Cardiac muscle cell (in vitro differentiated cells and primary cell): Measurements from ENCODE around the gene SMYD4. TPM values are rescaled to one million over a fixed set of nuclear protein-coding genes. Genes with fewer than 3 reads are reported as not detected.

Source experiments
- DNase-seq, 2 donors: peaks; one replicate each; pipeline versions ENCODE4 v3.0.0 to v3.0.0-alpha.2; 2010 to 2017; ENCODE audit warnings: low read depth in 1 of 2, low spot score in 1 of 2
- H3K27ac ChIP-seq: fragments of 200-600 bp; sonication (generic); 2 replicates; pipeline ENCODE4 v1.5.1; 2016
- H3K27me3 ChIP-seq: fragments of 200-600 bp; sonication (generic); 2 replicates; pipeline ENCODE4 v1.6.0; 2016; ENCODE audit warnings: control low read depth
- H3K36me3 ChIP-seq: fragments of 200-600 bp; sonication (generic); 2 replicates; pipeline ENCODE4 v1.5.1; 2016; ENCODE audit warnings: control low read depth
- H3K4me1 ChIP-seq: fragments of 200-600 bp; sonication (generic); 2 replicates; pipeline ENCODE4 v1.8.1; 2017; ENCODE audit warnings: low read depth, mild to moderate bottlenecking, mixed run types
- H3K4me3 ChIP-seq: fragments of 200-600 bp; sonication (generic); 2 replicates; pipeline ENCODE4 v1.5.1; 2016; ENCODE audit warnings: mild to moderate bottlenecking
- H3K9me3 ChIP-seq: fragments of 200-600 bp; sonication (generic); 2 replicates; pipeline ENCODE4 v1.5.1; 2017; ENCODE audit warnings: low read depth, mild to moderate bottlenecking, control low read depth
- CTCF ChIP-seq: IDR thresholded peaks from 2 replicates; pipeline ENCODE4 v1.5.1; 2012; ENCODE audit warnings: low read depth, mild to moderate bottlenecking, low read length
- polyA plus RNA-seq: library from polyadenylated mRNA; unstranded; fragments of >200 nt; fragmentation: Nextera tagmentation; extraction: Ambion mirVana; gene quantifications from 2 replicates; pipeline ENCODE4 v1.2.1, GENCODE V29; 2016
- total RNA-seq: library from RNA; depleted of rRNA; stranded (reverse); fragments of >200 nt; gene quantifications from 2 replicates; pipeline ENCODE4 v1.2.3, GENCODE V29; 2016

Gene SMYD4
- total and polyA plus RNA-seq, 2 experiments from 2014 or later: 19.2 to 24.2 TPM

GRCh38 chr17:1752425-1753262 lies 77.1 kb downstream of the SMYD4 start:
- no peaks in the 10 kb centered on the region for H3K27me3 ChIP-seq

GRCh38 chr17:1750628-1751027 lies 79.1 kb downstream of the SMYD4 start:
- Histone ChIP-seq H3K27ac (no peak overlapping the region), H3K4me1 (no peaks in the 10 kb centered on the region), H3K27me3 (no peaks in the 10 kb centered on the region), H3K36me3 (no peaks in the 10 kb centered on the region), H3K9me3 (no peaks in the 10 kb centered on the region), H3K4me3 (no peak overlapping the region)
- TF ChIP-seq CTCF: no peak
- no peak for DNase-seq

More at GRCh38 chr17:1752425-1753262, 77.1 kb downstream of the SMYD4 start:
- Histone ChIP-seq H3K9me3 (no peaks in the 10 kb centered on the region), H3K36me3 (no peaks in the 10 kb centered on the region), H3K4me1 (no peaks in the 10 kb centered on the region), H3K4me3 (no peak overlapping the region), H3K27ac (no peak overlapping the region)
- no peak for DNase-seq
- TF ChIP-seq CTCF: no peak

DNA sequence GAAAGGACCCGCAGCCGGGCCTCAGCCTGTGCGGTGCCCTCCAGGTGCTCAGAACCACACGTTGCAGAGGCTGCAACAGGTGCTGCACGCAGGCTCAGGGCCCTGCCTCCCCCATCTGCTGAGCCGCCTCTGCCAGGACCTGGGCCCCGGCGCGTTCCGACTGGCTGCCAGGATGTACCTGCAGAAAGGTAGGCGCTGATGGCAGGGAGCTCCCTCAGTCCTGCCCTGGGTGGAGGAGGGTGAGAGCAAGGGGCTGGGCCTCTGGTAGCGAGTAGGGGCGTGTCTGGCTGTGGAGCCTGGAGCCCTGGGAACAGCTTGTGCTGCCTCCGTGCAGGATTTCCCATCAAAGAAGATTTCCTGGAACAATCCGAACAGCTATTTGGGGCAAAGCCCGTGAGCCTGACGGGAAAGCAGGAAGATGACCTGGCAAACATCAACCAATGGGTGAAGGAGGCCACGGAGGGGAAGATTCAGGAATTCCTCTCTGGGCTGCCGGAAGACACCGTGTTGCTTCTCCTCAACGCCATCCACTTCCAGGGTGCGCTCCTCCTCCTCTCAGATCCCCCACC lies 82.6 kb downstream of the SMYD4 start:
- Histone ChIP-seq H3K27me3 (no peaks in the 10 kb centered on the region), H3K9me3 (no peaks in the 10 kb centered on the region), H3K4me3 (no peak overlapping the region), H3K36me3 (no peaks in the 10 kb centered on the region), H3K27ac (no peak overlapping the region), H3K4me1 (no peaks in the 10 kb centered on the region)
- DNase-seq: peak in 1 of 2 donors; percentile 44
- no peak for TF ChIP-seq CTCF

DNA sequence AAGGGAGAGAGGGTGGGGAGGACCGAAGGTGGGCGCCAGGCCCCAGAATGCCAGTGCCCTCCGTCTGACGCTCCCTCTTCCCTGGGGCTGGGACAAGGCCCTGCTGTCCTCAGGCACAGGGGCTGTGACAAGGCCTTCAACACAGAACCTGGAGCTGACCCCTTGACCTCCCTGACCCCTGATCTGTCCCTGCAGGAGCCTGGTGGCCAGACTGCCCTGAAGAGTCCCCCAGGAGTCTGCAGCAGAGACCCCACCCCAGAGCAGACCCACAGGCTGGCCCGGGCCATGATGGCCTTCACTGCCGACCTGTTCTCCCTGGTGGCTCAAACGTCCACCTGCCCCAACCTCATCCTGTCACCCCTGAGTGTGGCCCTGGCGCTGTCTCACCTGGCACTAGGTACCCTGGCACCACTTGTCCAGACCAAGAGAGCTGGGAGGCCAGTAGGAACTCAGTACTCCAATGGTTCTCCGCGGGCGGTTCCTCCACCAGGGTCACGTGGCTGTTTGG lies 84.1 kb downstream of the SMYD4 start:
- H3K27ac ChIP-seq: no peak overlapping the region
- no peaks in the 10 kb centered on the region for H3K4me1 ChIP-seq
- no peak for DNase-seq
- H3K36me3 ChIP-seq: no peaks in the 10 kb centered on the region
- H3K9me3 ChIP-seq: no peaks in the 10 kb centered on the region
- no peaks in the 10 kb centered on the region for H3K27me3 ChIP-seq
- no peak for TF ChIP-seq CTCF
- H3K4me3 ChIP-seq: no peak overlapping the region

GRCh38 chr17:1744551-1745512 lies 84.9 kb downstream of the SMYD4 start:
- Histone ChIP-seq H3K4me3 (no peak overlapping the region), H3K4me1 (no peaks in the 10 kb centered on the region), H3K27ac (no peak overlapping the region), H3K27me3 (no peaks in the 10 kb centered on the region), H3K9me3 (no peaks in the 10 kb centered on the region), H3K36me3 (no peaks in the 10 kb centered on the region)
- no peak for TF ChIP-seq CTCF
- no peak for DNase-seq
